ENCODE results near the gene ZNF335. TPM values are rescaled to one million over a fixed set of nuclear protein-coding genes. Genes with fewer than 3 reads are reported as not detected.

ZNF335 gene
- total and polyA plus RNA-seq, 2 experiments from 2014 or later: 13.5 to 28.1 TPM

DNA sequence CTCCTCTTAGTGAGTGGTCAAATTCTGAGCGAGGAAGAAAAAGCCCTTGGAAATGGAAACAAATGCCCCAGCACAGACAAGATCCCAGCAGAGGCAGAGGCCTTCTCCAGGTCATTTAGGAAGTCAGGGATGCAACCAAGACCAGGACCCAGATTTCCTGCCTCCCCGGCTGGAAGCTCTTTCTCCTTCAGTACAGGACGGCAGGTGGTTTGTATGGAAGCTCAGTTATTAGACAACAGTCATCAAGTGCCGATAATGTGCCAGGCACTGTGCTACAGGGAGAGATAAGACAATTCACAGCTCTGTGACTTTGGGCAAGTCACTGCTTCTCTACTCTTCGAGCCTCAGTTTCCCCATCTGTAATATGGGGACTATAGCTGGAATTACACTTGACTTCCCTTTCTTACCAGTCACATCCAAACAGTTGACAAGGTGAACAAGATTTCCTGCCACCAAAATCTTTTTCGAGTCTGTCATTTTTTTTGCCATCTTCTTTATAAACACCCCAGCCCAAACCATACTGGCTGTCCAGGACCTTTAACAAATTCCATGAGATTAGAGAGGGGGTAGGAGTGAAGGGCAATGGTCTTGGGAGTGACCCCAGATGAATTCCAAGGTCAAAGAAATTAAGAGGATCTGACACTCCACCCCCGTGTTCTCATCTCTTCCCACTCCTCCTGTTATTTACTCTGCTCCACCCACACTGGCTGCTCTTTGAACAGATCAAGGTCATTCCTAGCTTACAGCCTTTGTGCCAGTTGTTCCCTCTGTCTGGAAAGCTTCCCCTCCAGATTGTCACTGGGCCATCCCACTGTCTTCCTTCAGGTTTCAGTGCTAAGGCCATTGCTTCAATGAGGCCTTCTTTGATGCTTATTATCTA, 42.8 kb upstream of the ZNF335 start:
- Histone ChIP-seq H3K4me3 (no peak overlapping the region), H3K27me3 (no peaks in the 10 kb centered on the region), H3K9me3 (ENCODE audit: low read depth) (no peaks in the 10 kb centered on the region), H3K36me3 (no peaks in the 10 kb centered on the region), H3K4me1 (ENCODE audit: low read depth) (no peaks in the 10 kb centered on the region), H3K27ac (no peak overlapping the region)
- DNase-seq (ENCODE audit: low read depth in 1 of 2, low spot score in 1 of 2): no peak
- TF ChIP-seq, protein P1, sequence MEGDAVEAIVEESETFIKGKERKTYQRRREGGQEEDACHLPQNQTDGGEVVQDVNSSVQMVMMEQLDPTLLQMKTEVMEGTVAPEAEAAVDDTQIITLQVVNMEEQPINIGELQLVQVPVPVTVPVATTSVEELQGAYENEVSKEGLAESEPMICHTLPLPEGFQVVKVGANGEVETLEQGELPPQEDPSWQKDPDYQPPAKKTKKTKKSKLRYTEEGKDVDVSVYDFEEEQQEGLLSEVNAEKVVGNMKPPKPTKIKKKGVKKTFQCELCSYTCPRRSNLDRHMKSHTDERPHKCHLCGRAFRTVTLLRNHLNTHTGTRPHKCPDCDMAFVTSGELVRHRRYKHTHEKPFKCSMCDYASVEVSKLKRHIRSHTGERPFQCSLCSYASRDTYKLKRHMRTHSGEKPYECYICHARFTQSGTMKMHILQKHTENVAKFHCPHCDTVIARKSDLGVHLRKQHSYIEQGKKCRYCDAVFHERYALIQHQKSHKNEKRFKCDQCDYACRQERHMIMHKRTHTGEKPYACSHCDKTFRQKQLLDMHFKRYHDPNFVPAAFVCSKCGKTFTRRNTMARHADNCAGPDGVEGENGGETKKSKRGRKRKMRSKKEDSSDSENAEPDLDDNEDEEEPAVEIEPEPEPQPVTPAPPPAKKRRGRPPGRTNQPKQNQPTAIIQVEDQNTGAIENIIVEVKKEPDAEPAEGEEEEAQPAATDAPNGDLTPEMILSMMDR (IDR thresholded peaks at IDR 0.05; ENCODE audit: low read depth, low read length): no peak

DNA sequence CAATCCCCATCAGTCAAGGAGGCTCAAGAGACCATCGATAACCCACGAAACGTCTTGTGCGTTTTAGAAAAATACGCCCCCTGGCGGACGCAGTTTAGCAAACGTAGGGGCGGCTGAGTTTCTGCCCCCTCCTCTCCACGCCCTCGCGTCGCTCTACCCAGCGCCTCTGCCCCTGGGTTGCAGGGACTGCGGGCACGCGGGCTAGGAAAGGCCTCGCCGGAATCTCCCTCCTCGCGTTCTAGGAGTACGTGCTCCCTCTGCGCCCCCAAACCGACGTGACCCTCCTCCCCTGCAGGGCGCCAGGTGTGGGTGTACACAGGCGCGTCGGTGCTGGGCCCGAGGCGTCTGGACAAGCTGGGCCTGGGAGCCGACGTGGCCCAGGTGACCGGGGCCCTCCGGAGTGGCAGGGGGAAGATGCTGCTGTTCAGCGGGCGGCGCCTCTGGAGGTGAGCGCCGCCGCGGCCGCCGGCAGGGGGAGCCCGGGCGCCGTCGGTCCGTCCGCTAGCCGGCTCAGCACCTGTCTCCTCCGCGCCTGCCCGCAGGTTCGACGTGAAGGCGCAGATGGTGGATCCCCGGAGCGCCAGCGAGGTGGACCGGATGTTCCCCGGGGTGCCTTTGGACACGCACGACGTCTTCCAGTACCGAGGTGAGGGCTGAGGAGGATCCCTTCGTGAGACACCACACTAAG, 42.0 kb upstream of the ZNF335 start:
- Histone ChIP-seq H3K36me3 (no peaks in the 10 kb centered on the region), H3K9me3 (ENCODE audit: low read depth) (no peaks in the 10 kb centered on the region), H3K4me1 (ENCODE audit: low read depth) (no peaks in the 10 kb centered on the region), H3K27me3 (no peaks in the 10 kb centered on the region), H3K4me3 (no peak overlapping the region), H3K27ac (no peak overlapping the region)
- TF ChIP-seq, protein P1 (IDR thresholded peaks at IDR 0.05; ENCODE audit: low read depth, low read length): peak; percentile 70
- peak; percentile 52 to 69 for DNase-seq (ENCODE audit: low read depth in 1 of 2, low spot score in 1 of 2)

DNA sequence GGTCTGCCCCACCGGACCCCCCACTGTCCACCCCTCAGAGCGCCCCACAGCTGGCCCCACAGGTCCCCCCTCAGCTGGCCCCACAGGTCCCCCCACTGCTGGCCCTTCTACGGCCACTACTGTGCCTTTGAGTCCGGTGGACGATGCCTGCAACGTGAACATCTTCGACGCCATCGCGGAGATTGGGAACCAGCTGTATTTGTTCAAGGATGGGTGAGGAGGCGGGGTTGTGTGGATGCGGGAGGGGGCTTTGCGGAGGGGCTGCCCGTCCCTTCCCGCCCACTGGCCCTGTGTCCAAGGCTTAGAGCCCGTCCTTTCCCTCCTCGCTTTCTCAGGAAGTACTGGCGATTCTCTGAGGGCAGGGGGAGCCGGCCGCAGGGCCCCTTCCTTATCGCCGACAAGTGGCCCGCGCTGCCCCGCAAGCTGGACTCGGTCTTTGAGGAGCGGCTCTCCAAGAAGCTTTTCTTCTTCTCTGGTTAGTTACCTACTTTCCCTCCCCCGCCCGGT, 41.4 kb upstream of the ZNF335 start:
- no peak for DNase-seq (ENCODE audit: low read depth in 1 of 2, low spot score in 1 of 2)
- Histone ChIP-seq H3K4me3 (no peak overlapping the region), H3K27me3 (no peaks in the 10 kb centered on the region)

DNA sequence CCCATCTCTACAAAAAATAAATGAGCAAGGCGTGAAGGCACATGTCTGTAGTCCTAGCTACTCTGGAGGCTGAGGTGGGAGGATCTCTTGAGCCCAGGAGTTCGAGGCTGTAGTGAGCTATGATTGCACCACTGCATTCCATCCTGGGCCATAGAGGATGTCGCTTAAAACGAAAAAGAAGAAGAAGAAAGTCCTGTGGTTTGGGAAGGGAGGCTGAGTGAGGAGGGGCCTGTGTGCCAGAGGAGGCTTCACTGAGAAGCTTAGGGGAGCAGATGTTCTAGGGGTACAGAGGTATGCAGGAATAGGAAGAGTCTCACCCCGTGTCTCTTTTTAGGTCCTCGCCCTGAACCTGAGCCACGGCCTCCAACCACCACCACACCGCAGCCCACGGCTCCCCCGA, 40.9 kb upstream of the ZNF335 start:
- DNase-seq (ENCODE audit: low read depth in 1 of 2, low spot score in 1 of 2): no peak
- no peaks in the 10 kb centered on the region for H3K4me1 ChIP-seq (ENCODE audit: low read depth)
- no peaks in the 10 kb centered on the region for H3K36me3 ChIP-seq
- H3K27ac ChIP-seq: no peak overlapping the region
- no peaks in the 10 kb centered on the region for H3K27me3 ChIP-seq
- no peak overlapping the region for H3K4me3 ChIP-seq
- TF ChIP-seq, protein P1 (IDR thresholded peaks at IDR 0.05; ENCODE audit: low read depth, low read length): no peak
- H3K9me3 ChIP-seq (ENCODE audit: low read depth): no peaks in the 10 kb centered on the region

More for the DNA sequence above, 41.4 kb upstream of the ZNF335 start:
- no peaks in the 10 kb centered on the region for H3K4me1 ChIP-seq (ENCODE audit: low read depth)
- TF ChIP-seq, protein P1 (IDR thresholded peaks at IDR 0.05; ENCODE audit: low read depth, low read length): no peak
- no peaks in the 10 kb centered on the region for H3K9me3 ChIP-seq (ENCODE audit: low read depth)
- no peaks in the 10 kb centered on the region for H3K36me3 ChIP-seq
- H3K27ac ChIP-seq: no peak overlapping the region

DNA sequence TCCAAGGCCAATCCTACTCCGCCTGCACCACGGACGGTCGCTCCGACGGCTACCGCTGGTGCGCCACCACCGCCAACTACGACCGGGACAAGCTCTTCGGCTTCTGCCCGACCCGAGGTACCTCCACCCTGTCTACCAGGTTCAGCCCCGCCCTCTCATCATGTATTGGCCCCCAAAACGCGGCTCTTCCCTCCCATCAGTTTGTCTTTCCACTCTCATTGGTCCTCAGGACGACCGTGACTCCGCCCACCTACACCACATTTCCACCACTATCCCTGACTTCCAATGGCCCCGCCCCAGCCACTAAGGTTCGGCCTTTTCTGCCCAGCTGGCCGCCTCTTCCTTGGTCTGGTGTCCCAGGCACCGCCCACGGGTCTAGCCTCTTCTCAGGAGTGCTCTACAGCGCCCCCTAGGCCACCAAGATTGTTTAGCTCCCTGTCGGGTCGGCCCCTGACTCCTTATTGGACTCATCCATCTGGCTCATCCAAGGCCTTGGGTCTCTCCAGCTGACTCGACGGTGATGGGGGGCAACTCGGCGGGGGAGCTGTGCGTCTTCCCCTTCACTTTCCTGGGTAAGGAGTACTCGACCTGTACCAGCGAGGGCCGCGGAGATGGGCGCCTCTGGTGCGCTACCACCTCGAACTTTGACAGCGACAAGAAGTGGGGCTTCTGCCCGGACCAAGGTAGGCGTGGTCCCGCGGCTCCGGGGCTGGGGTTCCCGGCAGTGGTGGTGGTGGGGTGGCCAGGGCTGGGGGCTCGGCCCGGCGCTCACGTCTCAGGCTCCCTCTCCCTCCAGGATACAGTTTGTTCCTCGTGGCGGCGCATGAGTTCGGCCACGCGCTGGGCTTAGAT, 39.9 kb upstream of the ZNF335 start:
- Histone ChIP-seq H3K36me3 (no peaks in the 10 kb centered on the region), H3K4me1 (ENCODE audit: low read depth) (no peaks in the 10 kb centered on the region), H3K27me3 (no peaks in the 10 kb centered on the region), H3K9me3 (ENCODE audit: low read depth) (no peaks in the 10 kb centered on the region), H3K27ac (no peak overlapping the region), H3K4me3 (no peak overlapping the region)
- TF ChIP-seq, protein P1 (IDR thresholded peaks at IDR 0.05; ENCODE audit: low read depth, low read length): peak; percentile 23
- DNase-seq (ENCODE audit: low read depth in 1 of 2, low spot score in 1 of 2): peak in 1 of 2 donors; percentile 50
